ENCODE data around the gene CALCOCO2.

The CALCOCO2 gene

GRCh38 chr17:48873696-48874443 lies 43.0 kb downstream of the CALCOCO2 start:
- DNase-seq (ENCODE audit: low spot score), result no peak

DNA sequence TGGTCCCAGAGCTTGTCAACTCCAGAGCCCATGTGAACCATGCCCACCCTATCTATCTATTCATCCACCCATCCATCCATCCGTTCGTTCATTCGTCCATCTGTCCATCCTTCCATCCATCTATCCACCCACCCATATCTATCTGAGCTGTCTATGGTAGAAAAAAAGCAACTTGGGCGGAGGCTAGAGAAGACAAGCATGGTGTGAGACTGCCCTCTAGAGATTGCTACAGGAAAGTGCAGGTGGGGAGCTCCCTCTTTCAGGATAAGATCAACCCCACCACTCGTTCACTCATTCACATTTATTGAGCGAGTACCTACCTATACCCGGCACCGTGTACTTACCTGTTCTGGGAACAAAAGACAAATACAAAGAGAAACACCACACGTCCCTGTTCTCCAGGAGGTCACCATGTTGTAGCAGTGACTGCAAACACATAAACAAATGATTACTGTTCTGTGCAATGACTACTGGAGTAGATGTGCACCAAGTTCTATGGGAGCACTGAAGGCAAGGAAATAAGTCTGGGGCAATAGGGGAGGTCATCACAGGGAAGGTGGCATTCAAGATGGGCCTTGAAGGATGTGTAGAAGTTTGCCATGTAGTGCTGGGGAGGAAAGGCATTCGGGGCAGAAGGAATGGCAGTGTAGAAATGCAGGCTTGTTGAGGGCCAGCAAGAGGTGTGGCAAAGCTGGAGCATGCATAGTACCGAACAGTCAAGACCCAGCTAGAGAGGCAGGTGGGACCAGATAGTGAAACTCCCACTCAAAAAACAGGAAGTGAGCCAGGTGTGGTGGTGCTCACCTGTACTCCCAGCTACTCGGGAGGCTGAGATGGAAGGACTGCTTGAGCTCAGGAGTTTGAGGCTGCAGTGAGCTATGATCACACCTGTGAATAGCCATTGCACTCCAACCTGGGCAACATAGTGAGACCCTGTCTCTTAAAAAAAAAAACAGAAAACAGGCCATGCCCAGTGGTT lies 48.4 kb downstream of the CALCOCO2 start:
- peak; percentile 84 for DNase-seq (ENCODE audit: low spot score)

- no peak for DNase-seq (ENCODE audit: low spot score)
Observed at GRCh38 chr17:48882272-48882671, 51.4 kb downstream of the CALCOCO2 start.

DNA sequence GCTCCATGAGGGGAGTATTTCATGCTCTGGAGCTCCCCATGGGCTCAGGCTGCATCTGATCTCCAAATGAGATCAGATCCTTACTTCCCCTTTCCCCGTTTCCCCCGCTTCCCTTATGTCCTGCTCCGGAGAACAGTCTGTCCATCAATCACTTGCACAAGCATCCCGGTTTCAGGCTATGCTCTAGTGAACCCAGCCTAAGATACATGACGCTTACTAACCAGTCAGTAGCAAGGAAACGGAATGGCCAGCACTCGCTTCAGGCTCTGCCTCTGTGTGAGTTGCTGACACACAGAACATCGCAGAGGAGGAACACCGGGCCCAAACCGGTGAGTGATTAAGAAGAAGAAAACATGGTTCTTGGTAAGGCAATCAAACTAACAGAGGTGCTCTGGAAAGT lies 52.3 kb downstream of the CALCOCO2 start:
- no peak for DNase-seq (ENCODE audit: low spot score)

GRCh38 chr17:48890086-48890485 lies 59.3 kb downstream of the CALCOCO2 start:
- no peak for DNase-seq (ENCODE audit: low spot score)

DNA sequence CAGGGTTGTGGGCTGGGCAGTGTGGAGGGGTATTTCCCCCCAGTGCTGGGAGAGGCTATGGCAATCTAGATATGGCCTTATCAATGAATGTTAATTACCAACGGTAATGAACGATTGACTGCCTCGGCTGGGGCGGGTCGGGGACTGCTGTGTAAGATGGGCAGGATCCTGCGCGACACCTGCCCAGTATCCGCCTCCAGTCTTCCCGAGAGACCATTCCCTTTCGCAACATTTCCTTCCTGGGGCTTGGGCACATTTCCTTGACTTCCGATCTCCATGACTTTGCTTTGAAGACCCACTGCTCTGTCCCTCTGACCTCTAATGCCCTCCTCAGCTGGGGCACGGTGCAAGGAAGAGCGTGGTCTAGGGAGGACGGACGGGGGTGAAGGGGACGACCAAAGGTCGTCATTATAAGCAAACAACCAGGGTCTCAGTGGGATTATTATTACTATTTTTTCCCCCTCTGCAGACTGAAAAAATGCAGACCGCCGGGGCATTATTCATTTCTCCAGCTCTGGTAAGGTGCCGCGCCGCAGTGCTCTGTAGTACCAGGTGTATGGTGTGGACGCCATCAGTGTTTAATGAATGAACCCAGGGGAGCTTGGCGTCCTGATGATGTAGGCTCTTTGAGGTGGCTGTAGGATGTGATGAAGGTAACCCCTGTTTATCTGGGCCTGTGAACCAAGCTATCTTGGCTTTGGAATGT lies 62.3 kb downstream of the CALCOCO2 start:
- no peak for DNase-seq (ENCODE audit: low spot score)

DNA sequence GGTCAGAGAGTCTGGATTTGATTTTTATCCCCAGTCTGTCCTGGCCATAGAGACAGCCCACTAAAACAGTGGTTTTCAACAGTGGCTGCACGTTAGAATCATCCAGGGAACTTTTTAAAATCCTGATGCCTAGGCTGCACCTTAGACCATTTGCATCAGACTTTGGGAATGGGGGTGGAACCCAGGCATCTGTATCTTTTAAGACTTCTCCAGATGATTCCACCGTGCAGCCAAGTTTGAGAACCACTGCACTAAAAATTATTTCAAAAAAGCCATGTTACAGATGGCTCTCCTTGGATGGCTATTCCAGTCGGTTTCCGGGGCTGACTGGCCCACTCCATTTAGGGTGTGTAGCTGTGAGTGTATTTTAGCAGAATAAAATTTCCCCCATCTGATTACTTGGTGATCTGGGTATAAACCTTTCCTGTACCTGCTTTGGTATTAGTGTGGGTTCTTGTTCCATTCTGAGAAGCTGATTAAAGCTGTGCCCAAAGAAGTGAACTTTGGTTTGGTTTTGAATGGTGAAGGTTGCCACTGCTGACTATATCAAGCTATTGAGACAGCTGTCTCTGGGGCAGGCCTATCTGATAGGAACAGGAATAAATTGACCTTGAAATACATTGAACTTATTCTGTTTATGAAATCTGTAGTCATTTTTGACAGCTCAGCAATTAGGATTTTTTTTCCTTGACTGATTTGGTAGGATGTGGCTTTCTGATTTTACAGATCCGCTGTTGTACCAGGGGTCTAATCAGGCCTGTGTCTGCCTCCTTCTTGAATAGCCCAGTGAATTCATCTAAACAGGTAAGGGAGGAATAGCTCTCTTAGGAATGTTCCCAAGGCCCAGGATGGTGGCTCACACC lies 63.0 kb downstream of the CALCOCO2 start:
- DNase-seq (ENCODE audit: low spot score), result no peak

GRCh38 chr17:48894886-48895285 lies 64.1 kb downstream of the CALCOCO2 start:
- DNase-seq (ENCODE audit: low spot score), result no peak

DNA sequence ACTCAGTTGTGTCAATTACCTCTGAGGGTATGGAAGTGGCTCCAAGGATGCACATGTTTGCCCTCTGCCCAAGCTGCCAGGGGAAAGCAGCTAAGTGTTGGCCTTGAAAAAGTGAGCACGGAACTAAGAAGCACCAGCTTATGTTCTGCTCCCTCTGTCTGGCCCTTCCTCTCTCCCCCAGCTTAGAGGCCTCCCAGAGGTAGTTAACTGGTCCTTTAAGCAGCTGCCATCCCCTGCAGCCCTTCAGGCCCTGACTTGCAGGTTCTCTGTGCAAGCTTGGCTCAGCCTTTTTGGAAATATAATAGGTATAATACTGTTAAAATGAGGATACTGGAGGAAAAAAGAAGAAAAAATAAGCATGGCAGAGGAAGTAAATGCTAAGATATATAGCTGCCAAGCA lies 70.4 kb downstream of the CALCOCO2 start:
- no peak for DNase-seq (ENCODE audit: low spot score)

DNA sequence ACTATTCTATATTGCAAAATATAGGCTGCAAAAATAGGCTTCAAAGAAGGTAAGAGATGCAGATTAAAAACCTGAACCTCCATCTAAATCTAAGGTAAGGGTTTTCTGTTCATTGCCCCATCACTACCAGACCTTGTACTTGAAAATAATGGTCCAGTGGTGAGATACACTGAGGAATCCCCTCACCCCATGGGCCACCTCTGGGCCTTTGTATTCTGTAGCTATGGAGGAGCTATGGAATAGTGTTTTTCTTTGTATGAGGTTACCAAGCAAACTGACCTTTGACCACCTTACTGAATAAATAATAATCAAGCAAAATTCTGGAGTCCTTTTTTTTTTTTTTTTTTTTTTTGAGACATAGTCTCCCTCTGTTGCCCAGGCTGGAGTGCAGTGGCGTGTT lies 72.6 kb downstream of the CALCOCO2 start:
- DNase-seq (ENCODE audit: low spot score), result no peak

DNA sequence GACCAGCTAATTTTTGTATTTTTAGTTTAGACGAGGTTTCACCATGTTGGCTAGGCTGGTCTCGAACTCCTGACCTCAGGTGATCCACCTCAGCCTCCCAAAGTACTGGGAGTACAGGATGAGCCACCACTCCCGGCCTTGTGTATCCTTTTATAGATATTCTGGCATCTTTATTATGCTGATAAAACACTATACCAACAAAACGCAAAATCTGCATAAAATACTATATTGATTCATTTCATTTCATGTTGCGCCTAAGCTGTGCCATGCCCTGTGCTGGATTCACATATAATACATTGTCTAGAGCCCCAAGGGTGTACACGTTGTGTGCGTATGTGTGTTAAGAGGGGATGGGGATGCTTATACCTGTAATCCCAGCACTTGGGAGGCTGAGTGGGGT lies 73.6 kb downstream of the CALCOCO2 start:
- no peak for DNase-seq (ENCODE audit: low spot score)

DNA sequence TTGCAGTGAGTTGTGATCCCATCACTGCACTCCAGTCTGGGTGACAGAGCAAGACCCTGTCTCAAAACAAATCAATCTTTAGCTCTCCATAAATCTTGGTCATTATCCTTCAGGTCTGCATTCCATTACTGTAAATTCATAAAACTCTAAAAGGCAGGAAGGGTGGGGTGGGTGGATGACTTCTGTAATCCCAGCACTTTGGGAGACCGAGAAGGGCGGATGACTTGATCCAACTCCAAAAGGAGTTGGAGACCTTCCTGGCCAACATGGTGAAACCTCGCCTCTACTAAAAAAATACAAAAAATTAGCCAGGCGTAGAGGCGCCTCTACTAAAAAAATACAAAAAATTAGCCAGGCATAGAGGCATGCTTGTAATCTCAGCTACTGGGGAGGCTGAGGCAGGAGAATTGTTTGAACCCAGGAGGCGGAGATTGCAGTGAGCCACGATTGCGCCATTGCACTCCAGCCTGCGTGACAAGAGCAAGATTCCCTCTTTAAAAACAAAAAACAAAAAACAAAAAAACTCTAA lies 75.2 kb downstream of the CALCOCO2 start:
- DNase-seq (ENCODE audit: low spot score), result no peak

GRCh38 chr17:48907713-48908046 lies 76.8 kb downstream of the CALCOCO2 start:
- no peak for DNase-seq (ENCODE audit: low spot score)

DNA sequence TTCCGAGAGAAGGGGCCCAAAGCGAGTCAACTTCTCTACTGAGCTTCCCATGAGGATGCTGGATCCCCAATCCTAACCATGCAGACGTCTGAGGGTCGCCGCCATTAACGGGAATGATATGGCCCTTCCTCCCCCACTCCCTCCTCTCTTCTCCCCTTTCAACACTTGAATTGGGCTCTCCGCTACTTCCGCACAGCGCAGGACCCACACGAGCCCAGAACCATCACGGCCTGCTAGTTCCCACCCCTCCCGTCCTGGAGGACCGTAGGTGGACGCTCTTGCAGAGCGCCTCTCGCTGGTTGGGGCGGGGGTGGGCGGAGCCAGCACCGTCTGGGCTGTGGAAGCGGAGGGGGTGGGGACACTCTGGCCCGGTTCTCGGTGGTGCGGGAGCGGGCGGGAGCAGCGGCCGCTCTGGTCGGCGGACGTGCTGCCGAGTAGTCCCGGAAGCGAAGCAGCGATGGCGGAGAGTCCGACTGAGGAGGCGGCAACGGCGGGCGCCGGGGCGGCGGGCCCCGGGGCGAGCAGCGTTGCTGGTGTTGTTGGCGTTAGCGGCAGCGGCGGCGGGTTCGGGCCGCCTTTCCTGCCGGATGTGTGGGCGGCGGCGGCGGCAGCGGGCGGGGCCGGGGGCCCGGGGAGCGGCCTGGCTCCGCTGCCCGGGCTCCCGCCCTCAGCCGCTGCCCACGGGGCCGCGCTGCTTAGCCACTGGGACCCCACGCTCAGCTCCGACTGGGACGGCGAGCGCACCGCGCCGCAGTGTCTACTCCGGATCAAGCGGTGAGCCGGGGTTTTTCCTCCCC lies 77.4 kb downstream of the CALCOCO2 start, which contains the start of gene UBE2Z:
Gene UBE2Z (plus strand): TSS at position 361 of the 797 bp plus-strand sequence. CDS start 97 bp downstream, at position 458.
- DNase-seq (ENCODE audit: low spot score), result peak; percentile 95

DNA sequence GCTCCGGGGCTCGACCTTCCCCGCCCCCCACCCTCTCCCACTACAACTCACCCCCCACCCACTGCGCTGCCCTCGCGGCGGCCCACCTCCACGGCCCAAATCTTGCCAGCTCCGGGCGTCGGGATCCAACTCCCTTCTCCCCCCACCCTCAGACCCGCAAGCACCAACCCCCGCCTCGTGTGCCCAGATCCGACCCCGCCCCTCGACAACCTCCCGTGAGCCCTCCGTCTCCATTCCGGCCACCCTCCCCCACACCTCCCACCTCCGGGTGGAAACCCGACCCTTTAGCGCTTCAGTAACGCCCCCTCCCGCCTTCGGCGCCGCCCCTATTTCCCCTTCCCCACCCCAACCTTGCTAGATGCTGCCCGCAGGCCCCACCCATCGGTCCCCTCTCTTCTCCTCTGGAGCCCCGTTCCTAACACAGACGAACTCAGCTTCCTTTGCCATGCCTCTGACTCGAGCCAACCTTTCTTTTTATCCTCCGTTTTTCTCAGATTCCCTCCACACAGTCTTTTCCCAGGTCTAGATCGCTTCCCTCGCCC lies 78.1 kb downstream of the CALCOCO2 start:
- DNase-seq (ENCODE audit: low spot score), result peak; percentile 94

DNA sequence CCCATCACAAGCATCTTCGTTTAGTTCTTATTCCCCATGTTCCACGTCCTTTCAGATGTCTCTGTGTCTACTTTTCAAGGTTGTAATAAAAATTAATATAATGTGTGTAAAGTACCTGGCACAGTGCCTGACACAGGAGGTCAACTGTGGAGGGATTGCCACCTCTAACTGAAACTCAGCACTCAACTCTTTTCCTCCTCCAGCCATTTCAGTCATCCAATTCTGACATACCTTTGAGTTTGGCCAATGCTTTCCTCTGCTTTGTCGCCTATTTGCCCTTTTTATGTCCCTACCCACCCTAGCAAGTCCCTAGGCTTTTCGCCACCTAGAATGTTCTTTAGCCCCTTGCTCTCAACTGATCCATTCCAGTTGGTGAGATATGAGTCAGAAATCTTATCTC lies 78.9 kb downstream of the CALCOCO2 start:
- no peak for DNase-seq (ENCODE audit: low spot score)

DNA sequence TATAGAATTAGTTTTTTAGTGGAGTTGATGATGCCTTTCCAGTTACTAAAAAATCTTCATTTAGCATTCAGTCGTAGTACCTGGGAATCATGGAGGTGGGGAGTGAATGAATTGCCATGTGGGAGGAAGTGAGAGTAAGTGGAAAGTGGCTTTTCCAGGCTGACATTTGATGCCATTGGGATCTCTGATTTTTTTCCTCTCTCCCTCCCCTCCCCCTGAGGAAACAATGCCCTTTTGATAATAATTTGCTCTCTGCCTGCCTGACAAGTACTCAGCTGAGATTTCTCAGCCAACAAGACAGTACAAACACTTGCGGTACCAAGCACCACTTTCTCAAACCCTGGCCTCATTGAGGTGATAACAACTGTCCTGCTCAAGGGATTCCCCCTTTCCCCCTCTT lies 79.5 kb downstream of the CALCOCO2 start:
- no peak for DNase-seq (ENCODE audit: low spot score)

DNA sequence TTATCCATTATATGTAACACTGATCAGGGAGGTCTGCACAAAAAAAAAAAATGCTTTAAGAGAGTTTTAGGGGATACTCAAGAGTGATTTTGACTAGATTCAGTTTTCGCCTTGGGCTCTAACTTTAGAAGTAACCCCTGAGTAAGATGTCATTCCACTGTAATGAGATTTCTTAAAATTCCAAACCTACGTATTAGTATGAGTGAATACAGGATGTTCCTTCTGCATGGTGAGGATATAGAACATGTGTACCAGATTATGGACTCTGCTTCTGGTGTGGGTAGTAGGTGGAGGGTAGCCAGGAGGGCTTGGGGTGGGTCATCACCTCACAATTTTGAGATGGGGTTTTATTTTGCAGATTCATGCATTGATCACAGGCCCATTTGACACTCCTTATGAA lies 81.6 kb downstream of the CALCOCO2 start:
- no peak for DNase-seq (ENCODE audit: low spot score)

Data from iPS-NIHi11 (cell line).